H1 (cell line): ENCODE measurements around the gene ARHGEF11. TPM values are rescaled to one million over a fixed set of nuclear protein-coding genes. Genes with fewer than 3 reads are reported as not detected.

Experiments
- CTCF ChIA-PET: fragments of 300-600 bp; sonication (Branson Sonifier 250); formaldehyde crosslinking; loops from one replicate; lab custom pipeline; 2021; ENCODE audit not compliant: partially characterized antibody; lab: Charles Lee
- POLR2A ChIA-PET: fragments of 300-600 bp; sonication (Branson Sonifier 250); formaldehyde crosslinking; loops from one replicate; lab custom pipeline; 2021; ENCODE audit warnings: inconsistent platforms; ENCODE audit not compliant: partially characterized antibody; lab: Charles Lee
- DNase-seq, 2 experiments: peaks; one replicate each; pipeline versions ENCODE4 v3.0.0 to v3.0.0-alpha.2; 2010 to 2022; ENCODE audit warnings: low spot score in 2 of 2, low read depth in 1 of 2, mixed read lengths in 1 of 2
- FAIRE-seq: peaks from 2 replicates; lab custom pipeline; 2011; peaks lifted over from hg19 to GRCh38; lab: Jason Lieb, UNC
- H2AFZ ChIP-seq: 2 replicates; pipeline ENCODE4 v1.8.1; 2012; ENCODE audit warnings: low read length, inconsistent platforms
- H2AK5ac ChIP-seq: 2 replicates; pipeline ENCODE4 v1.6.1; 2013; ENCODE audit warnings: low read depth, low read length
- H2BK120ac ChIP-seq: replicated peaks from 2 replicates; pipeline ENCODE3; 2013; ENCODE audit warnings: low read depth, low read length, inconsistent platforms
- H2BK12ac ChIP-seq: 2 replicates; pipeline ENCODE4 v1.6.1; 2013; ENCODE audit warnings: low read depth, low read length
- H2BK15ac ChIP-seq: 2 replicates; pipeline ENCODE4 v1.6.1; 2013; ENCODE audit warnings: low read length
- H2BK20ac ChIP-seq: 2 replicates; pipeline ENCODE4 v1.6.1; 2013; ENCODE audit warnings: low read length
- H2BK5ac ChIP-seq: 2 replicates; pipeline ENCODE4 v1.6.1; 2013; ENCODE audit warnings: low read depth, low read length
- H3K14ac ChIP-seq: 2 replicates; pipeline ENCODE4 v1.6.1; 2013; ENCODE audit warnings: inconsistent platforms; ENCODE audit not compliant: insufficient read length
- H3K18ac ChIP-seq: 2 replicates; pipeline ENCODE4 v1.6.1; 2013; ENCODE audit warnings: low read length; ENCODE audit errors: extremely low read depth
- H3K23ac ChIP-seq: 2 replicates; pipeline ENCODE4 v1.6.1; 2013; ENCODE audit warnings: inconsistent platforms; ENCODE audit not compliant: insufficient read length
- H3K23me2 ChIP-seq: 2 replicates; pipeline ENCODE4 v1.6.1; 2013; ENCODE audit warnings: low read depth, low read length
- H3K27ac ChIP-seq: 2 replicates; pipeline ENCODE4 v1.6.1; 2011; ENCODE audit warnings: low read depth, low read length, inconsistent platforms
- H3K27me3 ChIP-seq, 4 experiments: replicated peaks in 1 of 4; 1 replicate in 1 of 4; 2 replicates in 3 of 4; pipeline versions ENCODE4 v1.6.1 to v1.8.1; 2011 to 2013; ENCODE audit warnings: low read length in 3 of 4, mild to moderate bottlenecking in 3 of 4, inconsistent platforms in 2 of 4, mixed read lengths in 2 of 4, moderate library complexity in 1 of 4; ENCODE audit not compliant: control insufficient read depth in 3 of 4, insufficient read depth in 3 of 4; ENCODE audit errors: extremely low read depth in 1 of 4
- H3K36me3 ChIP-seq, 4 experiments: 2 replicates each; pipeline versions ENCODE4 v1.6.1 to v1.8.1; 2011 to 2013; ENCODE audit warnings: mild to moderate bottlenecking in 4 of 4, low read length in 3 of 4, moderate library complexity in 2 of 4, control low read depth in 1 of 4, inconsistent platforms in 1 of 4; ENCODE audit not compliant: insufficient read depth in 4 of 4, control insufficient read depth in 2 of 4
- H3K4ac ChIP-seq: replicated peaks from 2 replicates; pipeline ENCODE3; 2013; ENCODE audit warnings: low read length, low read depth, mixed read lengths, inconsistent platforms; ENCODE audit not compliant: insufficient read length
- H3K4me1 ChIP-seq, 4 experiments: replicated peaks in 1 of 4; 1 replicate in 1 of 4; 2 replicates in 3 of 4; pipeline versions ENCODE4 v1.6.1 to v1.8.1; 2011 to 2013; ENCODE audit warnings: low read length in 3 of 4, inconsistent platforms in 2 of 4, mixed read lengths in 1 of 4; ENCODE audit not compliant: insufficient read depth in 4 of 4, control insufficient read depth in 3 of 4
- H3K4me2 ChIP-seq, 2 experiments: 2 replicates each; pipeline versions ENCODE4 v1.6.1 to v1.8.1; 2011 to 2013; ENCODE audit warnings: low read depth in 2 of 2, low read length in 2 of 2, control low read depth in 1 of 2, inconsistent platforms in 1 of 2, mild to moderate bottlenecking in 1 of 2; ENCODE audit not compliant: insufficient read depth in 1 of 2
- H3K4me3 ChIP-seq, 4 experiments: fragments of 200-600, 300-600 bp in 1 of 4; sonication (generic), shearing (Covaris generic), sonication (Bioruptor Twin) in 1 of 4; 2 replicates each; pipeline versions ENCODE4 v1.5.1 to v1.8.1; 2011 to 2016; ENCODE audit warnings: low read length in 4 of 4, low read depth in 3 of 4, control low read depth in 2 of 4, inconsistent platforms in 2 of 4, mild to moderate bottlenecking in 2 of 4, mixed read lengths in 1 of 4, moderate library complexity in 1 of 4; ENCODE audit not compliant: insufficient read depth in 2 of 4; ENCODE audit errors: extremely low read depth in 1 of 4
- H3K56ac ChIP-seq: replicated peaks from 2 replicates; pipeline ENCODE3; 2013; ENCODE audit warnings: low read depth, mild to moderate bottlenecking, mixed read lengths, low read length, inconsistent platforms; ENCODE audit not compliant: insufficient read length
- H3K79me1 ChIP-seq: 2 replicates; pipeline ENCODE4 v1.6.1; 2013; ENCODE audit warnings: low read depth, low read length, control low read depth
- H3K79me2 ChIP-seq, 2 experiments: 2 replicates each; pipeline versions ENCODE4 v1.6.1 to v1.8.1; 2012 to 2013; ENCODE audit warnings: low read length in 2 of 2, mild to moderate bottlenecking in 2 of 2, inconsistent platforms in 1 of 2; ENCODE audit not compliant: insufficient read depth in 2 of 2, control insufficient read depth in 1 of 2
- H3K9ac ChIP-seq, 4 experiments: replicated peaks in 1 of 4; 1 replicate in 1 of 4; 2 replicates in 3 of 4; pipeline versions ENCODE4 v1.6.1 to v1.8.1; 2011 to 2013; ENCODE audit warnings: low read depth in 3 of 4, low read length in 3 of 4, control low read depth in 2 of 4, mild to moderate bottlenecking in 2 of 4, moderate library complexity in 2 of 4, inconsistent platforms in 1 of 4; ENCODE audit errors: extremely low read depth in 1 of 4
- H3K9me3 ChIP-seq, 2 experiments: 2 replicates each; pipeline versions ENCODE4 v1.6.1 to v1.8.1; 2012 to 2013; ENCODE audit warnings: mild to moderate bottlenecking in 2 of 2, moderate library complexity in 2 of 2, control low read depth in 1 of 2, inconsistent platforms in 1 of 2, low read depth in 1 of 2, low read length in 1 of 2, mixed read lengths in 1 of 2; ENCODE audit not compliant: insufficient read depth in 2 of 2
- H4K20me1 ChIP-seq, 2 experiments: replicated peaks in 1 of 2; 2 replicates each; pipeline versions ENCODE3 to v1.8.1; 2011 to 2013; ENCODE audit warnings: inconsistent platforms in 2 of 2, low read length in 2 of 2, mild to moderate bottlenecking in 1 of 2; ENCODE audit not compliant: insufficient read depth in 2 of 2, control insufficient read depth in 1 of 2
- H4K5ac ChIP-seq: 2 replicates; pipeline ENCODE4 v1.6.1; 2013; ENCODE audit warnings: low read length, low read depth, mixed read lengths, inconsistent platforms; ENCODE audit not compliant: insufficient read length
- H4K8ac ChIP-seq: 2 replicates; pipeline ENCODE4 v1.8.0; 2013; ENCODE audit warnings: mild to moderate bottlenecking, moderate library complexity, low read length, inconsistent platforms; ENCODE audit not compliant: insufficient read depth; ENCODE audit errors: extremely low read depth
- H4K91ac ChIP-seq: replicated peaks from 2 replicates; pipeline ENCODE3; 2013; ENCODE audit warnings: low read length, mixed read lengths, inconsistent platforms; ENCODE audit not compliant: insufficient read length
- ATF3 ChIP-seq: IDR thresholded peaks from 2 replicates; pipeline ENCODE4 v1.6.1; 2011; ENCODE audit warnings: low read depth, mild to moderate bottlenecking, low read length; ENCODE audit not compliant: insufficient read depth
- CTBP2 ChIP-seq: IDR thresholded peaks from 2 replicates; pipeline ENCODE4 v1.7.0; 2011; ENCODE audit warnings: borderline replicate concordance, mild to moderate bottlenecking, moderate library complexity, mixed read lengths, low read length; ENCODE audit not compliant: insufficient read depth, insufficient read length
- E2F6 ChIP-seq: IDR thresholded peaks from 2 replicates; pipeline ENCODE4 v1.6.1; 2012; ENCODE audit warnings: inconsistent platforms
- EGR1 ChIP-seq: IDR thresholded peaks from 2 replicates; pipeline ENCODE4 v1.6.1; 2011; ENCODE audit warnings: low read depth, low read length, borderline replicate concordance
- GABPA ChIP-seq: IDR thresholded peaks from 2 replicates; pipeline ENCODE4 v1.6.1; 2011; ENCODE audit warnings: mild to moderate bottlenecking, low read length, moderate library complexity, borderline replicate concordance; ENCODE audit not compliant: insufficient read depth
- MAFK ChIP-seq: IDR thresholded peaks from 2 replicates; pipeline ENCODE4 v1.6.1; 2012; ENCODE audit warnings: low read depth, mild to moderate bottlenecking, improper control_type of control experiment, low read length
- NRF1 ChIP-seq: IDR thresholded peaks from 2 replicates; pipeline ENCODE4 v1.6.1; 2011; ENCODE audit warnings: mild to moderate bottlenecking, low read depth, low read length, improper control_type of control experiment
- SIRT6 ChIP-seq: IDR thresholded peaks from one replicate; pipeline ENCODE4 v1.7.1; 2012; ENCODE audit warnings: low read length, inconsistent platforms
- SP4 ChIP-seq: IDR thresholded peaks from 2 replicates; pipeline ENCODE4 v1.6.1; 2012; ENCODE audit warnings: low read length, inconsistent platforms
- SRF ChIP-seq: IDR thresholded peaks from 2 replicates; pipeline ENCODE4 v1.6.1; 2011; ENCODE audit warnings: mild to moderate bottlenecking, low read depth, low read length, moderate library complexity
- TAF1 ChIP-seq: IDR thresholded peaks from 2 replicates; pipeline ENCODE4 v1.6.1; 2011; ENCODE audit warnings: mild to moderate bottlenecking, low read depth, low read length
- TBP ChIP-seq: IDR thresholded peaks from 2 replicates; pipeline ENCODE4 v1.6.1; 2011; ENCODE audit warnings: low read depth, low read length, improper control_type of control experiment
- TEAD4 ChIP-seq: IDR thresholded peaks from 2 replicates; pipeline ENCODE4 v1.6.1; 2012; ENCODE audit warnings: low read depth, low read length, inconsistent platforms, mixed read lengths
- YY1 ChIP-seq: IDR thresholded peaks from 2 replicates; pipeline ENCODE4 v1.6.1; 2011; ENCODE audit warnings: low read depth, mild to moderate bottlenecking, low read length
- WGBS, 2 experiments: shearing (Covaris generic) in 1 of 2; methylation state at CpG; one replicate each; pipeline versions ENCODE4 v1.1.6 to v1.1.7; 2013 to 2015; ENCODE audit warnings: low lambda C conversion rate in 2 of 2, mixed read lengths in 2 of 2, inconsistent platforms in 1 of 2, low coverage in 1 of 2, missing lambda C conversion rate in 1 of 2; ENCODE audit not compliant: insufficient replicate concordance in 2 of 2, insufficient coverage in 1 of 2, insufficient read length in 1 of 2; ENCODE audit errors: extremely low coverage in 1 of 2, missing lambda C conversion rate in 1 of 2; 5-methylcytosine and 5-hydroxymethylcytosine counted together
- polyA plus RNA-seq, 7 experiments: library from polyadenylated mRNA; depleted of rRNA in 3 of 7; stranded (reverse) in 5 of 7; unstranded in 2 of 7; fragments of >200 nt in 5 of 7; fragments of 200-250 nt in 2 of 7; gene quantifications; 1 replicate in 5 of 7; 2 replicates in 1 of 7; 4 replicates in 1 of 7; pipeline versions ENCODE4 v1.2.1 to v1.2.3, GENCODE V29; 2011 to 2013; ENCODE audit warnings: missing spikeins in 2 of 7, mixed read lengths in 2 of 7
- total RNA-seq: library from RNA; stranded (reverse); fragmentation: NEBNext Ultra II Directional; extraction: Animal tissue kit (Norgen Biotek cat#: 25700); gene quantifications from 2 replicates; pipeline ENCODE4 v1.2.1, GENCODE V29; 2021

ARHGEF11 gene
- total and polyA plus RNA-seq, 2 of the 8 experiments (the other 6 are each of a cell fraction or from before 2014, with no cell fraction given), result 19.9 to 33.1 TPM

GRCh38 chr1:156905176-156905575, 140.4 kb downstream of the ARHGEF11 start:
- H3K9ac ChIP-seq, result no peak overlapping the region
- WGBS, 2 experiments, result 79% methylated on average over 13 of the region's 16 CpGs; no CpG with 5 or more reads in 1 of the 2 experiments
- no peak overlapping the region for H2BK120ac ChIP-seq
- no peak overlapping the region for H3K14ac ChIP-seq
- no peak overlapping the region for H3K27ac ChIP-seq
- H4K5ac ChIP-seq, result no peak overlapping the region
- no peak overlapping the region for H4K8ac ChIP-seq
- no peaks in the 10 kb centered on the region for H3K23me2 ChIP-seq
- no peak overlapping the region for H2BK5ac ChIP-seq
- H3K4me2 ChIP-seq, result no peak overlapping the region
- ChIA-PET POLR2A (no interaction called here), CTCF (interaction anchor here (2.2 to 2.4 kb wide), 2 partner anchors 8 to 13 kb away, joined by 9 to 13 read pairs; partner anchors contain the start of gene PEAR1)
- H2AK5ac ChIP-seq, result no peak overlapping the region
- H2BK20ac ChIP-seq, result no peak overlapping the region
- H4K91ac ChIP-seq, result no peak overlapping the region
- H3K23ac ChIP-seq, result no peak overlapping the region
- peaks cover 0 to 2% (median 0%) of the 10 kb centered on the region in 4 experiments; a peak in 4 of 7 replicates for H3K27me3 ChIP-seq
- H3K4ac ChIP-seq, result no peak overlapping the region
- no peak overlapping the region for H3K56ac ChIP-seq
- no peaks in the 10 kb centered on the region for H3K79me2 ChIP-seq
- H3K9me3 ChIP-seq, result peaks cover 0 to 4% of the 10 kb centered on the region in 2 experiments; a peak in 1 of 4 replicates
- no peak overlapping the region for H3K18ac ChIP-seq
- no peaks in the 10 kb centered on the region for H3K36me3 ChIP-seq
- H2BK15ac ChIP-seq, result no peak overlapping the region
- DNase-seq, result no peak
- H3K79me1 ChIP-seq, result no peaks in the 10 kb centered on the region
- FAIRE-seq, result no peak
- peaks cover 0 to 2% of the 10 kb centered on the region in 2 experiments for H4K20me1 ChIP-seq
- peaks cover 0 to 4% (median 0%) of the 10 kb centered on the region in 4 experiments; a peak in 4 of 7 replicates for H3K4me1 ChIP-seq
- H2BK12ac ChIP-seq, result 0 out of 2 replicates have a peak overlapping the region, but pooled peaks have one; percentile 27
- H3K4me3 ChIP-seq, result no peak overlapping the region
- no peak overlapping the region for H2AFZ ChIP-seq
- no peak for TF ChIP-seq SRF
- TF ChIP-seq MAFK, result no peak
- no peak for TF ChIP-seq GABPA
- TF ChIP-seq EGR1, result no peak
- no peak for TF ChIP-seq ATF3
- no peak for TF ChIP-seq SP4
- no peak for TF ChIP-seq TBP
- no peak for TF ChIP-seq E2F6
- TF ChIP-seq TAF1, result no peak
- no peak for TF ChIP-seq YY1
- no peak for TF ChIP-seq NRF1
- TF ChIP-seq SIRT6, result no peak
- TF ChIP-seq TEAD4, result no peak
- TF ChIP-seq CTBP2, result no peak
